Measurements from ENCODE around the gene FRMD4B. TPM values are rescaled to one million over a fixed set of nuclear protein-coding genes. Genes with fewer than 3 reads are reported as not detected.

Gene FRMD4B
- total RNA-seq, 1 experiment from 2014 or later = 1.8 TPM

DNA sequence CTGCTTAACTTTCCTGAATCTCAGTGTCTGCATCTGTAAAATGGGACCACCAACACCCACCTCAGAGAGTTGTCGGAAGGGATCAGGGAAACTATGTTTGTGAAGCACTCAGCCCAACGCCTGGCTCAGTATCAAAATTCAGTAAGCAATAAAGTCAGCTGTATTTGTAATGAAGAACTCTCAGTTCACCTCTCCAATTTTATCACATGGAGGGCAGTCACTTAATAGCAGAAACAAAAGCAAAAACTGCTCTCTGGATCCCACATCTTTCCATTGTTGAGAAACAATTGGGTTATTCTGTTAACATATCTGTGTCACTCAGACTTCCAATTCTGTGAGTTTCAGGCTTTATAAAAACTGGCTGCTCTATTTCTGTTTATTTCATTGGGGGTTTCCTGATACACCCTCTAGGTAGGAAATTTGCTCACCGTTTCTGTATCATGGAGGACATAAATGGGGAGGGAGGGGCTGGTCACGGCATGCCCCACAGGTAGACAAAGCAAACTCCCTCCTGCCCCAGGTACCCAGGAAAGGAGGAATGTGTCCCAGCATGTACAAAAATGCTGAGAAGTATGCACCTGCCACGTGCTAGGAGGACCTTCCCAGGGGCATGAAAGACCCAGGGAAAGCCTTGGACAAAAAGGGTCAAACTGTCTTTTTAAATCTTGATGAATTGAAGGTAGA is 182.1 kb downstream of the FRMD4B start:
- DNase-seq (ENCODE audit: low read depth) = no peak

DNA sequence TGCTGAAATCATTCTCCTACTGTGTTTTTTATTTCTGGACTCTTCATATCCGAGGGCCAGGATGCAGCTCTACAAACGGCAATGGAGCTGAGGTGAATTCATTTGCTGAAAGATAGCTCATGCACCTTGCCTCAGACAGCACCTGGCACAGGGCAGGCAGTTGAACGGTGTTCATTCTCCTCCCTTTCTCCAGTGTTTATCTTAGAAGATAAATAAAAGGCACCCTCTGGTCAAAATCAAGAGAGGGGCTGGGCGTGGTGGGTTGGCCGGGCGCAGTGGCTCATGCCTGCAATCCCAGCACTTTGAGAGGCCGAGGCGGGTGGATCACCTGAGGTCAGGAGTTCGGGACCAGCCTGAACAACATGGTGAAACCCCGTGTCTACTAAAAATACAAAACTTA is 184.2 kb downstream of the FRMD4B start:
- DNase-seq (ENCODE audit: low read depth) = no peak

DNA sequence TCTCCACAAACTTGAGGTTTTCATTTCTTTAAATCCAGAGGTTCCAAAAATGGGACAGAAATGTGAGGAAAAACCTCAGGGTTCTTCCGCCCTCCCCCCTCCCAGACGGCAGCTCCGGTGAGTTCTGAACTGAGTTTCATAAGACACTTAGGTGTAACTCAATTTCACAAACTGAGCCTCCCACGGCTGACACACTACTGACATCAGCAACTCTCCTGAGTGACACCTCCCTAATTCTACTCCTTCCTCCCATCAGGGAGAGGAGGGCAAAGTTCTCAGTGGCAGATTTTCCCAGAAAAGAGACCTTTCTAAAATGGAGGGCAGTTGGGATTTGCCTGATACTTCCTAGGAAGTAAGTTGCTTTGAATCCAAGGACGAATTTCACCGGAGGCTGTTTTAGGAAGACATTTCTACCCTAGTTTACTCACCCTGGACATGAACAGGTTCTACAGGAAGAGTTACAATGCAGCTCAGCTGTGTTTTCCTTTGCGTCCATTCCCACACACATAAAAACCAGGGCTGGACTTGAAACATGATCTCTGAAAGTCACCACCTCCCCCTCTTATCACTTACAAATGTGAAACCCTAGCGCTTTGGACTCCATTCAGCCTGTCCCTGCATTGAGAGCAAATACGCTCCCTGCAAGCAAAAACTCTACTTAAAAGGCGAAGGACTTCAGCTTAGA is 185.4 kb downstream of the FRMD4B start:
- peak; percentile 29 for DNase-seq (ENCODE audit: low read depth)

DNA sequence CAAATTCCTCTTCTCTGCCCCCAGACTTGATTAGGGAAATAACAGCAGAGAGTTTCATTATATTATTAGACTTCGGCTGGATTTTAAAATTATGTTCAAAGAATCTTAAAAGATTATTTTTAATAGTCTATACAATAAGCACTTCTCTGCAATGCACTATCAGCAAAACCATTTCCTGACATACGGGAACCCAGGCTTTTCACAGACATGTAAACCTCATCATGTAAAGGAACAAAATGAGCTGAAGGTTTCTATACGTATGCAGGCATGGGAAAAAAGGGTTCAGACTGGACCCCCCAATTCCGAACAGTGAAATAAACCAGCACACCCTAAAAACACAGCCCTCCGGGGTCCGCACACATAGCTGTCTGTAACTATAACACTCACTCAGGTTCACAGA is 185.9 kb downstream of the FRMD4B start:
- no peak for DNase-seq (ENCODE audit: low read depth)

DNA sequence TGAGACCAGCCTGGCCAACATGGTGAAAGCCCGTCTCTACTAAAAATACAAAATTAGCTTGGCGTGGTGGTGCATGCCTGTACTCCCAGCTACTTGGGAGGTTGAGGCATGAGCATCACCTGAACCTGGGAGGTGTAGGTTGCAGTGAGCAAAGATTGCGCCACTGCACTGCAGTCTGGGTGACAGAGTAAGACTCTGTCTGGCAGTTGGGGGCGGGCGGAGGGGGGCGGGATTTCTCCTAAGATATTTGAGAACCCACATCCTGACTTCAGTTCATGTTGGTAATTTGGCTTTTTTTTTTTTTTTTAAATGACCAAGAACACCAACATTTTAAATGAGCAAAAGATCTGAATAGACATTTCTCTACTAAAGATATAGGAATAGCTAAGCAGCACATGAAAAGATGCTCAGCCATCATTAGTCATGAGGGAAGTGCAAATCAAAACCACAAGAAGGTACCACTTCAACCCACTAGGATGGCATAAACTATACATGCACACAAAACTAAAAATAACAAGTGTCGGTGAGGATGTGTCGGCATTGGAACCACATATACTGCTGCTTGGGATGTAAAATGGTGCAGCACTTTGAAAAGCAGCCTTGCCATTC is 187.9 kb downstream of the FRMD4B start:
- DNase-seq (ENCODE audit: low read depth) = no peak

DNA sequence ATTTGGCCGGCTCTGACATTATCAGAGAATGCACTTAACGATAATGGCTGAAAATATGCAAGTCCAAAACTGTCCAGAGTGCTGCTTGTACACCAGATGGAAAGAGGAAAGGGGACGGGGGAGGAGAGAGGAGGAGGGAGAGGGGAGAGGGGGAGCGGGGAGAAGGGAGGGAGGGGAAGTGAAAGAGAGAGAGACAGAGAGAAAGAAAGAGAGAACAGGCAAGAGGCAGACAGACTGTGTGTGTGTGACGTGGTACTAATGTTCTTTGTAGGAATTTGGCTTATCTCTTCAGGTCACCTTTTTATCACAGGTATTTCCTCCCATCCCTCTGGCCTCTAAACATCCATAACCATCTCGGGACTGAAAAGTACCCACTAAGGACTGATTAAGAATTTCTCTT is 188.4 kb downstream of the FRMD4B start:
- no peak for DNase-seq (ENCODE audit: low read depth)

DNA sequence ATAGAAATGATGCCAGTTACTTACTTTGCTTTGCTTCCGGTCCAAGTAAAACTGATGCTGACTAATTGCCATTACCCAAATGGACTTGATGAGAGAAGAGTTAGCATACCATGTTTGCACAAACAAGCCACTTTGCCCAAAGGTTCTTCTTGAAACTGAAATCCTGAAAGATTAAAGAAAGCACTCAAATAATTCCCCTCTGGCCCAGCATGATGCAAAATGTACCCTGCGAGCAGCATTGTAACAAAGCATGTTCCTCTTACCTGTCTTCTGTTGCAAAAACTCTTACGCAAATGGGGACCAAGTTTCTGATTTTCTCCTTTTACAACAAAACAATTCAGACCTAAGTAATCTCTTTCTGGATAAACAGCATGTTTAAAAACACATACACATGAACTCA is 189.0 kb downstream of the FRMD4B start:
- no peak for DNase-seq (ENCODE audit: low read depth)

DNA sequence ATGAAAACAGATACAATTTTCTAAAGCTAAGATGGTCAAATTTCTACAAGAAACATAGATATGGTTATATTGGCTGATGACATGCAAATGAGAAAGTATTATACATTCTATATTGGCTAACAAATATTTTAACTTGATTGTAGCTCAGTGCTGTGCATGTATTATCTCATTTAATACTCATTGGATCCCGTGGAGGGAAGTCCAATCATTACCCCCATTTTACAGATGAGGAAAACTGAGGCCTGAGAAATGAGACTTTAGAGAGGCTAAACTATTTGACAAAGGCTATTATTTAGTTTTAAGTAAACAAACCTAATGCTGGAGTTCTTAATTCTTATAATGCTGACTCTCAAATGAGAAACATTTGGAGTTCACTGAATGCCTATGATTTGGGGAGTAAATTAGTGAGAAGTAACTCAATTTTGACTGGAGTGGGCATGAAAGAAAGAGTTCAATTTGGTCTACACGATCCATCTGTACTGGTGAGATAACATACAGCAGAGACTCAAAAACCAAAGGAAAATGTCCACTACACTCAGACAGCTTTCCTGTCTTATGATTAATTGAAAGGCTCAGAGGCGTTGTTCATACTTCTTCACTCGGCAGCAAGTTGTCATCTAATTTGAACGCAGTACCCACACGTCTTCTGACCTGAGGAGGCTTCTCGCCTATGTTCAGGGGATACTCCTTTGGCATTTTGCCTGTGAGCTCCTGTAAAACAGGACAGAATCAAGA is 191.3 kb downstream of the FRMD4B start:
- no peak for DNase-seq (ENCODE audit: low read depth)

DNA sequence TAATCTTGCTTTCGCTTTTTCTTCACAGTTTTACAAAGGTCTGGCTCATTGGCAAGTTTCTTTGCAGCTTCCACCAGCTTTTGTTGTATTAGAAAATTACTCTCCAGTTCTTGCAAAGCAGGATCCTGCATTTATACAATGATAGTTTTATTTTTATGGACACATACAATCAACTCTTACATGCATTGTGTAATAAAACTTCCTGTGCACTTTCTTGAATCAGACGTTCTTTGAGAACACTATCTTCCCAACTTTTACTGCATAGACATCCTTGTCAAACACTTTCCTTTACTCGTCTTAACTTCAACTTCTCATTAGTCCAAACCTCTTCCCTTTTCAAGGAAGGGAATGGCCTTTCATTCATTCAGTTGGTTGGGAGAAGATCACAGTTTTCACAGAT is 192.1 kb downstream of the FRMD4B start:
- no peak for DNase-seq (ENCODE audit: low read depth)

DNA sequence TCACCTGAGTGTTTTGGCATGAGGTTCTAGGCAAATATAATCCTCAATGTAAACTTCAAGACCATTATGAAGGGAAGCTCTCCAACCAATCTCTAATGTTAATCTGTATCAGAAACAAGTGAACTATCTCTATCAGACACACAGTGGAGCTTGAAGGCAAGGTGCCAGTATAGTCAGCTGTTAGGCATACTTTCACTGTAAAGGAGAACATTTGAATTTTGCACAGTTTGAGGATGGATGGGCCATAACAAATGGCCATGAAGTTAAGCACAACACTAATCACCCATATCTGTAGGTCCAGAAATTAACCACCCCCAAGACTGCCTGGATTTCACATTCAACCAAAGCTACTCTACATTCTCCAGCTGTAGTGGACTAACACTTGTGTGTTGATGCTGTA is 194.4 kb downstream of the FRMD4B start:
- no peak for DNase-seq (ENCODE audit: low read depth)

DNA sequence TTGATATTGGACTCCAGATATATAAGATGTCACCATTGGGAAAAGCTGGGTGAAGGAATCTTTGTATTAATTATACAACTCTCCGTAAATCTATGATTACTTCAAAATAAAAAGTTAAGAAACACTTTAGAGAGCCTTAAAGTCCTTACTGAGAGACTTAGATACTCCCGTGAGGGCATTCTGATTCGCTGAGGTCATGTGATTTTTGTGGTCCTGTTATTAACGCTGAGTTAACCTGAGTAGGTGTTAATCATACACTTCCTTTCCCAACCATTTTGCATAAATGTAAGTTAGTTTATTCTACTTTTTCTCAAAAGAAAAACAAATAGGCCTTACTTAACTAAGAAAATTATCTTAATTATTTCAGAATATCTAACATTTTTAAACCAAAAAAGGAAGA is 196.4 kb downstream of the FRMD4B start:
- no peak for DNase-seq (ENCODE audit: low read depth)

DNA sequence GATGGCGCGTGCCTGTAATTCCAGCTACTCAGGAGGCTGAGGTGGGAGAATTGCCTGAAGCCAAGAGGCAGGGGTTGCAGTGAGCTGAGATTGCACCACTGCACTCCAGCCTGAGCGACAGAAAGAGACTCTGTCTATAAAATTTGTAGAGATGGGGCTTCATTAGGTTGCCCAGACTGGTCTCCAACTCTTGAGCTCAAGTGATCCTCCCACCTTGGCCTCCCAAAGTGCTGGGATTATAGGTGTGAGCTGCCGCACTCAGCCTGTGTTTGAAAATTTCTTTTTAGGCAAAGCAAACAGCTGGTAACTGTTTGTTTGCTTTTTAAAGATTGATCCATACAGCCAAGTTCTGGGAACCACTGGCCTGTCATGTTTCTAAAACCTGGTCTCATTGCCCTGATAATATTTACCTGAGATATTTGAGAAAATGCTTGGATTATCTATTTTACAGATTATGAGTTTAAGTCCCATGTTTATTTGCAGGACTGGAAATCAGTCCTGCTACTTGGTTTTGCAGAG is 199.3 kb downstream of the FRMD4B start:
- DNase-seq (ENCODE audit: low read depth) = no peak

DNA sequence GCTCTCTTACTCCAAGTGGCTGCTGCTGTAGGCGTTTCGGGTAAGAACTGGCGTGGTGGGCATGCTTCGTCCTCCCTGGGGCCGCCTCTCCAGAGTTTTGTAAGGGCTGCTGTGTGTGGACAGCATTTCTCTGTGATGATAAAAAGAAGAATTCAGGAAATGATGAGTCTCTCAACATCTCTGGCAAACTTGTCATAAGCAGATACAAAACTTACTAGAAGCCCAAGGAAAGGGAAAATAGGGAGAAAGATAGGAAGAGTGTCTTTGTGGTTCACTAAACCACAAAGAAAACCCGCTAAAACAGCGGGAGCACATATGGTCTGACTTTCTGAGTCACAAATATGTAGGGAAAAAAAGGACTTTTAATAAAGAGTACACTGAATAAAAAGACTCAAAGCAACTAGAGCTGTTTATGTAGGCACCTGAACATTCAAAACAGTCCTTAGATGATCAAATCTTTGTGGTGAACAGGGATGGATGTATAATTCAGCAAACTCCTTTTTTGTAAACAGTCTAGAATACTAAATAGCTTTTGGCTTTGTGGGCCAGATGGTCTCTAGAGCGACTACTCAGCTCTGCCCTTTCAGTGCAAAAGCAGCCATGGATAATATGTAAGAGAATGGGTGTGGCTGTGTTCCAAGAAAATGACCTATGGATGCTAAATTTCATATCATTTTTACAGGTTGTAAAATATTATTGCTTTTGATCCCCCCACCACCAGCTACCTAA is 203.1 kb downstream of the FRMD4B start:
- peak; percentile 58 for DNase-seq (ENCODE audit: low read depth)

DNA sequence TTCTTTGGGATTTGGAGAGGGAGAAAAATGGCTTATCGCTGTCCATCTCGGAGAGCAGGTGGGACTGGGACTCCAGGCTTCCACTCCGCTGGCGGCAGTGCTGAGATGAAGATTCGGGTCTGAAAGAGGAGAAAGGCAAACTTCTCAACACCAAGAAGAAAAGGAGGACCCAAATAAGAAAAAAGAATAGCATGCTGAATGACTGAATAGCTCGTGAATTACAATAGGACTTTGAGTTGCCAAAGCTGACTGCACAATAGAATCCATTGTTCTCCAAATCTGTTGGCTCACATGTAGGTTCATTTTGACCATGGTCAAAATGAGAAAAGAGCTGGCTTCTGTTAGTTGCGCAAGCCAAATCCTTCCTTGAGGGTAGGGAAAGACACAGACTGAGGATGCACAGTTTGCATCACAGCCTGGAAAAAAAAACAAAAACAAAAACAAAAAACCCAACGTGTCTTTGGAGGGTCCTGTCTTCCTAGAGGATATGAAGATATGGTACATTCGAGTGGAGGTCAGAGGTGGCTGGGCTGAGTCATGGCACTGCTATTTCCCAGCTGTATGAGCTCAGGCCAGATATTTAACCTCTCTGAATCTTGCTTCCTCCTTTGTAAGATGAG is 204.2 kb downstream of the FRMD4B start:
- peak; percentile 63 for DNase-seq (ENCODE audit: low read depth)

DNA sequence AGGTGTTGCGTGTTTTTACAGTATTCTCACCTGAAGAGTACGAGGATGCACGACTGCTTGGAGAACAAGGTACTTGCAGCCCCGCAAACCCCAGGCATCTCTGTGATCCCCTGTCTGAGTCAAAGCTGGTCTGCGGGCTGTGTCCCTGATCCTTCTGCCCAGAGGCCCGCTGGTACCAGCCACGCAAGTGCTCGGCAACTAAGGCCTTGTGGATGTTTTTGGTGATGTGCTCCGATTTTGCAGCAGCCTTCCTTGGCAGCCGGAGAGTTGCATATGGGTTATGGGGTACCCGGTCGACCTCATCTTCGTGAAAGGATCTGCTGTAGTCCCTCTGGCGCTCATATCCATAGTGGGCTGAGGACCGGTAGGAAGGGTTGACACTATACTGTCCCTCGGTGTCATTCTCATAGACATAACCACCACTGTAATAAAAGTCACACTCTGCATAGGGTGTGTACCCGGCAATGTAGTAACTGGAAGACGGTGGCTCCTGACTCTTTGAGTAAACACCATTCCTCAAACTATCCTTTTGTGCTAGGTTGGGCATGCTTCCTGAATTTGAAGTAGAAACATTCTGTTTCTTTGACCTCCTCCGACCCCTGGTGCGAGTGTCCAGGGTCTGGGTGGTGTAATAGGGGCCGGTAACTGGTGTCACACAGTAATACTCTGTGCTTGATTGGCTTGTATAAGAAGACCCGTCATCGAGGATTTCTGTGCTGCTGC is 204.9 kb downstream of the FRMD4B start:
- no peak for DNase-seq (ENCODE audit: low read depth)

DNA sequence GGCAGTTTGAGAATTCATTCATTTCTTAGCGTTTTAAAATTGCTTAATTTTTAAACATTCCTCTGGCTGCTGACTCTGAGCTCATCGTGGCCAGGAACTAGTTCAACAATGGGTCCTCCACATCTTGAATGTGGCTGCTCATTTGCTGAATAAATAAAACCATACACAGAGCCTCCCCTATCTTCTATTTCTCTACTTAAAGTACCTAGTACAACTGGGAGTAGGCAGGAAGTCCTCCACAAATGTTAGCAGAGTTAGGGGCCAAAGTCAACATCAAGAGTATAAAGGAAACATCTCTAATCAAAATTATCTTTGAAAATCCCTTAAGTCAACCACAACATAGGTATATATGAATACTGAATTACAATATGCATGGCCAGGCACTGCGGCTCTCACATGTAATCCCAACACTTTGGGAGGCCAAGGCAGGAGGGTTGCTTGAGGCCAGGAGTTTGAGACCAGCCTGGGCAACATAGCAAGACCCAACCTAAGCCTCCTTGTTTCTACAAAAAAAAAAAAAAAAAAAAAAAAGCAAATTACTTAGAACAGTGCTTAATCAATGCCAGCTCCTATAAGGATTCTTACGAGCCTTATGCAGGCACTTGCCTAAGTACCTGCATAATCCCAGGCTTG is 206.0 kb downstream of the FRMD4B start:
- DNase-seq (ENCODE audit: low read depth) = no peak

DNA sequence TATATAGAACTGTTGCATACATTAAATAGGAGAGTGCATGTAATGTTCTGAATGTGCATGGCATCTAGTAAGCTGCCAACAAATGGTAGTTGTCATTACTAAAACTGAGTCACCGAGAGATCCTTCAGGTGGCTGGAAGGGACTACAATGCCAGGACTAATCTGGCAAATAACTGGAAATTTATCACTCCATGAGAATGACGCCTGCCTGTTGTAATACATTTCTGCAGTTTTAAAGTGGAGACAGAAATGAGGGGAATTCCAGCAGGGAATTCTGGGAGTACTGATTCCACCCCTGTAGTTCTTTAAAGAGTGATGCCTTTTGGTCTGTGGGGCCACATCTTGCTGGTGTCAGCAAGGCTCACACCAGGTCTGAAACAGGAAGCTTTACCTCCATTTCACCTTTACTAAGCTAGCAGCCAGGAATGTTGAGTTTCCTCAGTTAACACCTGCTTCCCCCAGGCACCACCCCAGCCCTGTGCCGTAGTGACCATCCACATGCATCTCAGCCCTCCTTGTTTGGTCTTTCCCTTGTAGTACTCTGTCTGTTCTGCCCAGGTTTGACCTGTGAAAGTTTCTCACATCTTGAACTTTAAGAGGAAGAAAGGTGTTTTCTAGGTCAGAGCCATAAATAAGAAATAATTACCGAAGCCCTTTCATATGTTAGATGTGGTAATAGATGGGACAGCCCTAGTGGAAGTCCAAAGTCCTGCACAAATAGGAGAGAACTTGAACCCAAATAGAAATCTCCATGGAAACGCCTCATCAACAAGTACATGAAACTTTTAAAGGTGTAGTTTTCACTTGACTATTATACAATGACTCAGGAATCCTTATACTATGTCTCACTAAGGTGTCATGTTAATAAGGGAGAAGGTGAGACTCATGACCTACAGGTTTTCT is 206.8 kb downstream of the FRMD4B start:
- DNase-seq (ENCODE audit: low read depth) = no peak

DNA sequence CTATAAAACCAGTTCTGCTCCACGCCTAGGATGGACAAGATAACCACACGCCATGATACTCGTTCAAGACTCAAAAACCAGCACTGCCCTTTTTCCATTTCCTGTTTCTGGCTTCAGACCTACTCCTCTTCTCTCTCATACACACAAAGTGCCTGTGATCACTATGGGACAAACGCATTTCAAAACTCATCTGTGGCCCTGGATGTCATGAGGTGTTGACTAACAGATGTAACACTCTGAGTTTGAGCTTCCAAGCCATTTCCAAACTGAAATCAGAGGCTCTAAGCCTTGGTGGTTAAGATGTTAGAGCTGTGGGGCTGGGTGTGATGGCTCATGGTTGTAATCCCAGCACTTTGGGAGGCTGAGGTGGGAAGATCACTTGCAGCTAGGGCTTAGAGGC is 207.8 kb downstream of the FRMD4B start:
- DNase-seq (ENCODE audit: low read depth) = no peak
